Testis (tissue), 3 donors: ENCODE data around the gene RTF1. TPM values are rescaled to one million over a fixed set of nuclear protein-coding genes. Genes with fewer than 3 reads are reported as not detected.
"Not testable (repeated sequence)": the region's sequence is repeated elsewhere in the genome, so short reads cannot be mapped to it uniquely, and the experiment has no call there.

Experiments
- DNase-seq: peaks from one replicate; pipeline ENCODE4 v3.0.0-alpha.2; 2019
- H3K27ac ChIP-seq, 2 donors: fragments of 200-600 bp; sonication (generic); one replicate each; pipeline ENCODE4 v1.5.1; 2019
- H3K27me3 ChIP-seq: fragments of 200-600 bp; sonication (generic); one replicate; pipeline ENCODE4 v1.5.1; 2019
- H3K36me3 ChIP-seq: fragments of 200-600 bp; sonication (generic); one replicate; pipeline ENCODE4 v1.5.1; 2017; ENCODE audit warnings: low read depth; ENCODE audit errors: missing control alignments
- H3K4me1 ChIP-seq: fragments of 200-600 bp; sonication (generic); one replicate; pipeline ENCODE4 v1.5.1; 2019
- H3K4me3 ChIP-seq, 2 donors: fragments of 200-600 bp; sonication (generic); one replicate each; pipeline ENCODE4 v1.5.1; 2017 to 2019
- H3K9me3 ChIP-seq: fragments of 200-600 bp; sonication (generic); one replicate; pipeline ENCODE4 v1.5.1; 2017
- CTCF ChIP-seq, 3 experiments: fragments of 450-650 bp in 2 of 3; fragments of 200-600 bp in 1 of 3; sonication (generic) in 1 of 3; IDR thresholded peaks; one replicate each; pipeline ENCODE4 v1.5.1; 2016 to 2019; ENCODE audit warnings: antibody characterized with exemption in 3 of 3, mild to moderate bottlenecking in 2 of 3, moderate library complexity in 1 of 3
- POLR2A ChIP-seq: fragments of 450-650 bp; IDR thresholded peaks from one replicate; pipeline ENCODE4 v1.6.1; 2017; ENCODE audit warnings: antibody characterized with exemption, mild to moderate bottlenecking, moderate library complexity
- WGBS, 2 donors: methylation state at CpG; one replicate each; pipeline ENCODE4 v1.1.5; 2018; 5-methylcytosine and 5-hydroxymethylcytosine counted together
- intact Hi-C: fragments of 100-400 bp; cut with DNase I; formaldehyde crosslinking; loops from one replicate; pipeline ENCODE4 v1.15.1; 2023; ENCODE audit warnings: low total_unique reads
- polyA plus RNA-seq: library from polyadenylated mRNA; stranded (reverse); fragments of 350-450 nt; fragmentation: Illumina TruSeq; extraction: RNeasy Lipid Tissue Mini Kit (QIAGEN cat#74804); gene quantifications from one replicate; pipeline ENCODE4 v1.2.3, GENCODE V29; 2014; ENCODE audit warnings: low read depth, low replicate concordance; ENCODE audit not compliant: insufficient read depth
- total RNA-seq, 2 donors: library from RNA; depleted of rRNA; stranded (reverse); fragments of >200 nt; gene quantifications; one replicate each; pipeline ENCODE4 v1.2.3, GENCODE V29; 2016

RTF1 gene
- total and polyA plus RNA-seq, 3 donors from 2014 or later = 27.8 to 82.7 (median 56.9) TPM

GRCh38 chr15:41437448-41437847 is 20.6 kb downstream of the RTF1 start:
- no peak for TF ChIP-seq CTCF (IDR thresholded peaks at IDR 0.05)
- no peak for TF ChIP-seq POLR2A
- peak overlapping the region; percentile 2 to 5 for H3K27ac ChIP-seq
- peaks cover 12% of the 10 kb centered on the region for H3K4me1 ChIP-seq
- WGBS, 2 donors = 83 to 89% methylated on average over 4 of the region's 4 CpGs
- H3K27me3 ChIP-seq = no peaks in the 10 kb centered on the region
- no peak overlapping the region for H3K4me3 ChIP-seq
- H3K36me3 ChIP-seq = no peaks in the 10 kb centered on the region
- intact Hi-C loops = no loop called here
- DNase-seq = no peak
- no peaks in the 10 kb centered on the region for H3K9me3 ChIP-seq

- 88 to 95% methylated on average over 11 of the region's 11 CpGs for WGBS, 2 donors
- H3K36me3 ChIP-seq = no peaks in the 10 kb centered on the region
- no peak overlapping the region for H3K4me3 ChIP-seq
- no peak for DNase-seq
- H3K27ac ChIP-seq = no peak overlapping the region
- peaks cover 12% of the 10 kb centered on the region for H3K4me1 ChIP-seq
- TF ChIP-seq POLR2A = no peak
- intact Hi-C loops = no loop called here
- no peaks in the 10 kb centered on the region for H3K9me3 ChIP-seq
- no peaks in the 10 kb centered on the region for H3K27me3 ChIP-seq
These were observed 21.3 kb downstream of the RTF1 start for GRCh38 chr15:41438206-41438605.

- H3K9me3 ChIP-seq, intact Hi-C loops, H3K27ac ChIP-seq, DNase-seq, H3K36me3 ChIP-seq, H3K27me3 ChIP-seq, H3K4me3 ChIP-seq: not testable (repeated sequence)
- peaks cover 12% of the 10 kb centered on the region for H3K4me1 ChIP-seq
- 90 to 97% methylated on average over 5 of the region's 5 CpGs for WGBS, 2 donors
These were observed 21.9 kb downstream of the RTF1 start for GRCh38 chr15:41438745-41439144.

- no peak for DNase-seq
- Histone ChIP-seq H3K4me3 (no peak overlapping the region), H3K27ac (no peak overlapping the region), H3K27me3 (no peaks in the 10 kb centered on the region), H3K9me3 (no peaks in the 10 kb centered on the region), H3K36me3 (no peaks in the 10 kb centered on the region), H3K4me1 (no peaks in the 10 kb centered on the region)
- no peak for TF ChIP-seq CTCF (IDR thresholded peaks at IDR 0.05)
- no peak for TF ChIP-seq POLR2A
- intact Hi-C loops = no loop called here
- WGBS, 2 donors = 57 to 60% methylated on average over 2 of the region's 2 CpGs
These were observed 26.4 kb downstream of the RTF1 start for GRCh38 chr15:41443275-41443674.

- no peak for TF ChIP-seq CTCF (IDR thresholded peaks at IDR 0.05)
- no peak for TF ChIP-seq POLR2A
- Histone ChIP-seq H3K4me1 (no peaks in the 10 kb centered on the region), H3K27me3 (no peaks in the 10 kb centered on the region), H3K36me3 (no peaks in the 10 kb centered on the region), H3K4me3 (no peak overlapping the region), H3K9me3 (no peaks in the 10 kb centered on the region), H3K27ac (no peak overlapping the region)
- DNase-seq = no peak
- intact Hi-C loops = no loop called here
These were observed 28.5 kb downstream of the RTF1 start for GRCh38 chr15:41445399-41445798.

- TF ChIP-seq CTCF (IDR thresholded peaks at IDR 0.05) (no peak), POLR2A (no peak)
- H3K4me1 ChIP-seq = no peaks in the 10 kb centered on the region
- no peak overlapping the region for H3K27ac ChIP-seq
- no peak for DNase-seq
- intact Hi-C loops = no loop called here
- H3K9me3 ChIP-seq = no peaks in the 10 kb centered on the region
- no peak overlapping the region for H3K4me3 ChIP-seq
- 80 to 84% methylated on average over 4 of the region's 4 CpGs for WGBS, 2 donors
- H3K27me3 ChIP-seq = no peaks in the 10 kb centered on the region
- H3K36me3 ChIP-seq = no peaks in the 10 kb centered on the region
These were observed 45.3 kb downstream of the RTF1 start for GRCh38 chr15:41462084-41462795.
